GM19324 (cell line): Measurements from ENCODE around the gene KATNAL2.
"Not testable (repeated sequence)": the region's sequence is repeated elsewhere in the genome, so short reads cannot be mapped to it uniquely, and the experiment has no call there.

ENCODE experiments used
- ATAC-seq: cut with Tn5 transposase; IDR thresholded peaks from one replicate; pipeline ENCODE4 v1.9.1; 2021; ENCODE audit warnings: mild to moderate bottlenecking, moderate library complexity; ENCODE audit not compliant: unreplicated experiment, low FRiP score

Gene KATNAL2

GRCh38 chr18:46939337-46939963, 22.0 kb downstream of the KATNAL2 start:
- ATAC-seq = no peak

GRCh38 chr18:46939998-46940571, 22.7 kb downstream of the KATNAL2 start:
- no peak for ATAC-seq

GRCh38 chr18:46942646-46943045, 25.2 kb downstream of the KATNAL2 start:
- ATAC-seq = no peak

- ATAC-seq = peak; percentile 87
These were observed 29.4 kb downstream of the KATNAL2 start for GRCh38 chr18:46946656-46947282.

- ATAC-seq = no peak
These were observed 32.8 kb downstream of the KATNAL2 start for GRCh38 chr18:46950064-46950656.

- no peak for ATAC-seq
These were observed 35.8 kb downstream of the KATNAL2 start for GRCh38 chr18:46953195-46953594.

- ATAC-seq = no peak
These were observed 40.8 kb downstream of the KATNAL2 start for GRCh38 chr18:46958209-46958608.

- not testable (repeated sequence) for ATAC-seq
These were observed 46.5 kb downstream of the KATNAL2 start for GRCh38 chr18:46963656-46964578.

- not testable (repeated sequence) for ATAC-seq
These were observed 47.3 kb downstream of the KATNAL2 start for GRCh38 chr18:46964579-46965293.

- not testable (repeated sequence) for ATAC-seq
These were observed 48.9 kb downstream of the KATNAL2 start for GRCh38 chr18:46966266-46966665.

GRCh38 chr18:46969551-46969950, 52.1 kb downstream of the KATNAL2 start:
- not testable (repeated sequence) for ATAC-seq

GRCh38 chr18:47019870-47020269, 102.5 kb downstream of the KATNAL2 start:
- ATAC-seq = not testable (repeated sequence)

GRCh38 chr18:47020757-47021156, 103.4 kb downstream of the KATNAL2 start:
- not testable (repeated sequence) for ATAC-seq

- not testable (repeated sequence) for ATAC-seq
These were observed 105.4 kb downstream of the KATNAL2 start for GRCh38 chr18:47022821-47023220.

- ATAC-seq = not testable (repeated sequence)
These were observed 106.5 kb downstream of the KATNAL2 start for GRCh38 chr18:47023769-47024465.

- not testable (repeated sequence) for ATAC-seq
These were observed 108.3 kb downstream of the KATNAL2 start for GRCh38 chr18:47025557-47026174.

GRCh38 chr18:47028738-47029137, 111.3 kb downstream of the KATNAL2 start:
- not testable (repeated sequence) for ATAC-seq

- not testable (repeated sequence) for ATAC-seq
These were observed 112.4 kb downstream of the KATNAL2 start for GRCh38 chr18:47029684-47030353.
